Osteoblast (primary cell): ENCODE data around the gene ASPG. TPM values are rescaled to one million over a fixed set of nuclear protein-coding genes. Genes with fewer than 3 reads are reported as not detected.

Source experiments
- DNase-seq: peaks from one replicate; pipeline ENCODE4 v3.0.0; 2011; ENCODE audit warnings: low spot score, mixed read lengths; ENCODE audit not compliant: insufficient read length; ENCODE audit errors: missing footprints
- H2AFZ ChIP-seq: 2 replicates; pipeline ENCODE4 v1.6.0; 2011; ENCODE audit warnings: mild to moderate bottlenecking, low read length
- H3K27ac ChIP-seq: 2 replicates; pipeline ENCODE4 v1.5.1; 2011; ENCODE audit warnings: mild to moderate bottlenecking, low read depth, low read length, moderate library complexity
- H3K27me3 ChIP-seq: 2 replicates; pipeline ENCODE4 v1.6.0; 2012; ENCODE audit warnings: mild to moderate bottlenecking, control low read depth, inconsistent platforms, low read length, moderate library complexity; ENCODE audit not compliant: insufficient read depth
- H3K36me3 ChIP-seq: 2 replicates; pipeline ENCODE4 v1.5.1; 2011; ENCODE audit warnings: mild to moderate bottlenecking, low read length, control low read depth, moderate library complexity; ENCODE audit not compliant: insufficient read depth
- H3K4me1 ChIP-seq: 2 replicates; pipeline ENCODE4 v1.5.1; 2011; ENCODE audit warnings: mild to moderate bottlenecking, low read length, control low read depth, moderate library complexity; ENCODE audit not compliant: insufficient read depth
- H3K4me2 ChIP-seq: 2 replicates; pipeline ENCODE4 v1.6.0; 2011; ENCODE audit warnings: mild to moderate bottlenecking, low read length; ENCODE audit not compliant: insufficient read depth
- H3K4me3 ChIP-seq: fragments of 200-600 bp; sonication (generic); 3 replicates; pipeline ENCODE4 v1.5.1; 2012; ENCODE audit warnings: mild to moderate bottlenecking, low read length, inconsistent platforms; ENCODE audit not compliant: insufficient read depth
- H3K79me2 ChIP-seq: 2 replicates; pipeline ENCODE4 v1.6.0; 2012; ENCODE audit warnings: mild to moderate bottlenecking, low read length, control low read depth, inconsistent platforms; ENCODE audit not compliant: insufficient read depth
- H3K9me3 ChIP-seq: 2 replicates; pipeline ENCODE4 v1.5.1; 2011; ENCODE audit warnings: low read depth, low read length, control low read depth
- H4K20me1 ChIP-seq: 2 replicates; pipeline ENCODE4 v1.6.0; 2012; ENCODE audit warnings: mild to moderate bottlenecking, low read length, control low read depth; ENCODE audit not compliant: insufficient read depth
- CTCF ChIP-seq: IDR thresholded peaks from 2 replicates; pipeline ENCODE4 v1.5.1; 2011; ENCODE audit warnings: mild to moderate bottlenecking, low read depth, low read length, moderate library complexity; ENCODE audit errors: extremely low read depth
- total RNA-seq: library from RNA; depleted of rRNA; stranded (reverse); fragments of >200 nt; gene quantifications from 2 replicates; pipeline ENCODE4 v1.2.3, GENCODE V29; 2012

Gene ASPG
- total RNA-seq, 1 donor, result not detected

- H3K9me3 ChIP-seq, result no peaks in the 10 kb centered on the region
- no peaks in the 10 kb centered on the region for H3K4me1 ChIP-seq
- no peaks in the 10 kb centered on the region for H3K36me3 ChIP-seq
- no peaks in the 10 kb centered on the region for H3K27me3 ChIP-seq
- H4K20me1 ChIP-seq, result no peaks in the 10 kb centered on the region
- H3K4me3 ChIP-seq, result no peak overlapping the region
- H2AFZ ChIP-seq, result no peak overlapping the region
- TF ChIP-seq CTCF, result no peak
- H3K27ac ChIP-seq, result no peak overlapping the region
- H3K4me2 ChIP-seq, result no peak overlapping the region
- H3K79me2 ChIP-seq, result no peaks in the 10 kb centered on the region
- no peak for DNase-seq
These were observed 68.7 kb downstream of the ASPG start for GRCh38 chr14:104154246-104154645.

- Histone ChIP-seq H3K36me3 (no peaks in the 10 kb centered on the region), H4K20me1 (no peaks in the 10 kb centered on the region), H3K9me3 (no peaks in the 10 kb centered on the region), H3K4me2 (no peak overlapping the region), H2AFZ (no peak overlapping the region), H3K79me2 (no peaks in the 10 kb centered on the region), H3K4me3 (no peak overlapping the region), H3K27ac (no peak overlapping the region), H3K27me3 (no peaks in the 10 kb centered on the region), H3K4me1 (no peaks in the 10 kb centered on the region)
- TF ChIP-seq CTCF, result no peak
- no peak for DNase-seq
These were observed 70.0 kb downstream of the ASPG start for GRCh38 chr14:104155513-104155912.

- TF ChIP-seq CTCF, result no peak
- no peak overlapping the region for H2AFZ ChIP-seq
- H3K79me2 ChIP-seq, result no peaks in the 10 kb centered on the region
- no peak overlapping the region for H3K4me2 ChIP-seq
- H3K9me3 ChIP-seq, result no peaks in the 10 kb centered on the region
- no peak for DNase-seq
- H3K27me3 ChIP-seq, result no peaks in the 10 kb centered on the region
- H3K36me3 ChIP-seq, result no peaks in the 10 kb centered on the region
- no peak overlapping the region for H3K27ac ChIP-seq
- no peaks in the 10 kb centered on the region for H3K4me1 ChIP-seq
- no peaks in the 10 kb centered on the region for H4K20me1 ChIP-seq
- H3K4me3 ChIP-seq, result no peak overlapping the region
These were observed 70.6 kb downstream of the ASPG start for GRCh38 chr14:104156142-104156541.

- no peaks in the 10 kb centered on the region for H3K27me3 ChIP-seq
- no peaks in the 10 kb centered on the region for H3K4me1 ChIP-seq
- no peak for TF ChIP-seq CTCF
- H3K9me3 ChIP-seq, result no peaks in the 10 kb centered on the region
- no peaks in the 10 kb centered on the region for H3K79me2 ChIP-seq
- no peak for DNase-seq
- H2AFZ ChIP-seq, result no peak overlapping the region
- no peak overlapping the region for H3K27ac ChIP-seq
- no peak overlapping the region for H3K4me3 ChIP-seq
- no peak overlapping the region for H3K4me2 ChIP-seq
- H4K20me1 ChIP-seq, result no peaks in the 10 kb centered on the region
- H3K36me3 ChIP-seq, result no peaks in the 10 kb centered on the region
These were observed 71.8 kb downstream of the ASPG start for GRCh38 chr14:104157016-104157928.
